Left kidney (tissue), 8 donors: Measurements from ENCODE around the gene MMP2. TPM values are rescaled to one million over a fixed set of nuclear protein-coding genes. Genes with fewer than 3 reads are reported as not detected.

Experiments used
- DNase-seq: peaks from one replicate; pipeline ENCODE4 v3.0.0-alpha.2; 2013
- long read RNA-seq, 8 donors: transcript quantifications; one replicate each; lab custom pipeline, GENCODE V29; 2026
- polyA plus RNA-seq: library from polyadenylated mRNA; unstranded; fragments of 120-200 nt; gene quantifications from one replicate; pipeline ENCODE4 v1.2.1, GENCODE V29; 2013; ENCODE audit not compliant: insufficient read length

MMP2 gene
- polyA plus RNA-seq = 256 TPM
- long read RNA-seq, donor 1, transcript MMP2-201 (13 exons, 3,741 nt) = major isoform, 58 of 163 reads
- long read RNA-seq, donor 1, partial matches to known transcripts = 100 of 163 reads
- long read RNA-seq, donor 1, other reads (novel, unspliced or antisense) = 5 of 163 reads
- long read RNA-seq, donor 2, transcript MMP2-201 (13 exons, 3,741 nt) = major isoform, 54 of 120 reads
- long read RNA-seq, donor 2, partial matches to known transcripts = 61 of 120 reads
- long read RNA-seq, donor 2, other reads (novel, unspliced or antisense) = 5 of 120 reads
- long read RNA-seq, donor 3, transcript MMP2-201 (13 exons, 3,741 nt) = major isoform, 32 of 40 reads
- long read RNA-seq, donor 3, partial matches to known transcripts = 8 of 40 reads
- long read RNA-seq, donor 3, other reads (novel, unspliced or antisense) = 0 of 40 reads
- long read RNA-seq, donor 4, partial matches to known transcripts = 6 of 6 reads
- long read RNA-seq, donor 4, other reads (novel, unspliced or antisense) = 0 of 6 reads
- long read RNA-seq, donor 5, transcript MMP2-201 (13 exons, 3,741 nt) = major isoform, 40 of 102 reads
- long read RNA-seq, donor 5, partial matches to known transcripts = 62 of 102 reads
- long read RNA-seq, donor 5, other reads (novel, unspliced or antisense) = 0 of 102 reads
- long read RNA-seq, donor 6, transcript MMP2-201 (13 exons, 3,741 nt) = major isoform, 48 of 120 reads
- long read RNA-seq, donor 6, partial matches to known transcripts = 71 of 120 reads
- long read RNA-seq, donor 6, other reads (novel, unspliced or antisense) = 0 of 120 reads
- long read RNA-seq, donor 7, transcript MMP2-201 (13 exons, 3,741 nt) = major isoform, 71 of 148 reads
- long read RNA-seq, donor 7, partial matches to known transcripts = 77 of 148 reads
- long read RNA-seq, donor 7, other reads (novel, unspliced or antisense) = 0 of 148 reads
- long read RNA-seq, donor 8, transcript MMP2-201 (13 exons, 3,741 nt) = major isoform, 29 of 42 reads
- long read RNA-seq, donor 8, partial matches to known transcripts = 13 of 42 reads
- long read RNA-seq, donor 8, other reads (novel, unspliced or antisense) = 0 of 42 reads

GRCh38 chr16:55478827-55479429 lies at the start of gene MMP2:
MMP2 (plus strand) TSS chr16:55479198; CDS start chr16:55479480, 282 bp downstream.
- peak; percentile 76 for DNase-seq

- DNase-seq = no peak
Measured at GRCh38 chr16:55433030-55433429, 46.0 kb upstream of the MMP2 start.

GRCh38 chr16:55433535-55433934 lies 45.5 kb upstream of the MMP2 start:
- DNase-seq = no peak

- no peak for DNase-seq
Measured at GRCh38 chr16:55434000-55434399, 45.0 kb upstream of the MMP2 start.

GRCh38 chr16:55435387-55435786 lies 43.6 kb upstream of the MMP2 start:
- no peak for DNase-seq

GRCh38 chr16:55436587-55436986 lies 42.4 kb upstream of the MMP2 start:
- DNase-seq = no peak

- no peak for DNase-seq
Measured at GRCh38 chr16:55437625-55438024, 41.4 kb upstream of the MMP2 start.

- DNase-seq = no peak
Measured at GRCh38 chr16:55438281-55438680, 40.7 kb upstream of the MMP2 start.

GRCh38 chr16:55439101-55439690 lies 39.8 kb upstream of the MMP2 start:
- DNase-seq = no peak

- no peak for DNase-seq
Measured at GRCh38 chr16:55443434-55444346, 35.3 kb upstream of the MMP2 start.

GRCh38 chr16:55444754-55445485 lies 34.1 kb upstream of the MMP2 start:
- DNase-seq = no peak

- DNase-seq = no peak
Measured at GRCh38 chr16:55447231-55447630, 31.8 kb upstream of the MMP2 start.

- no peak for DNase-seq
Measured at GRCh38 chr16:55452996-55453395, 26.0 kb upstream of the MMP2 start.

GRCh38 chr16:55453909-55454308 lies 25.1 kb upstream of the MMP2 start:
- DNase-seq = no peak

- DNase-seq = no peak
Measured at GRCh38 chr16:55454861-55455260, 24.1 kb upstream of the MMP2 start.

- DNase-seq = no peak
Measured at GRCh38 chr16:55462241-55462640, 16.8 kb upstream of the MMP2 start.

GRCh38 chr16:55464375-55464774 lies 14.6 kb upstream of the MMP2 start:
- DNase-seq = no peak

- peak; percentile 85 for DNase-seq
Measured at GRCh38 chr16:55465077-55465896, 13.7 kb upstream of the MMP2 start.

- no peak for DNase-seq
Measured at GRCh38 chr16:55466209-55466608, 12.8 kb upstream of the MMP2 start.
